SU-DHL-6 (cell line): ENCODE measurements around the gene PARP1.

ENCODE experiments used
- H2AFZ ChIP-seq: fragments of 200-600 bp; sonication (generic); 2 replicates; pipeline ENCODE4 v1.6.1; 2014; ENCODE audit warnings: low read depth, mild to moderate bottlenecking, moderate library complexity, mixed read lengths, antibody characterized with exemption, low read length; ENCODE audit not compliant: severe bottlenecking
- H3F3A ChIP-seq: fragments of 200-600 bp; shearing (Covaris generic); 2 replicates; pipeline ENCODE4 v1.6.0; 2016; ENCODE audit warnings: antibody characterized with exemption, mild to moderate bottlenecking; ENCODE audit not compliant: insufficient read depth
- H3K27ac ChIP-seq: fragments of 200-600 bp; sonication (generic); 2 replicates; pipeline ENCODE4 v1.5.1; 2016; ENCODE audit warnings: low read depth, mild to moderate bottlenecking, low read length, moderate library complexity, mixed read lengths
- H3K27me3 ChIP-seq: fragments of 200-600 bp; sonication (generic), shearing (Covaris generic); 2 replicates; pipeline ENCODE4 v1.6.0; 2014; ENCODE audit warnings: mild to moderate bottlenecking, low read length
- H3K36me3 ChIP-seq: fragments of 200-600 bp; sonication (generic); 2 replicates; pipeline ENCODE4 v1.6.1; 2014; ENCODE audit warnings: mild to moderate bottlenecking, low read length, mixed read lengths
- H3K4me2 ChIP-seq: fragments of 300-600, 200-600 bp; shearing (Covaris generic), sonication (generic); 2 replicates; pipeline ENCODE4 v1.6.0; 2014; ENCODE audit warnings: low read length, low read depth, mild to moderate bottlenecking; ENCODE audit not compliant: poor library complexity, severe bottlenecking
- H3K4me3 ChIP-seq: fragments of 200-600 bp; sonication (generic); 2 replicates; pipeline ENCODE4 v1.5.1; 2014; ENCODE audit warnings: antibody characterized with exemption, low read length, mild to moderate bottlenecking, mixed read lengths; ENCODE audit not compliant: insufficient read depth, poor library complexity, severe bottlenecking
- H3K79me2 ChIP-seq: fragments of 200-600 bp; sonication (generic); 2 replicates; pipeline ENCODE4 v1.6.1; 2014; ENCODE audit warnings: mild to moderate bottlenecking, low read length, moderate library complexity; ENCODE audit not compliant: insufficient read depth
- H3K9ac ChIP-seq: fragments of 200-600 bp; sonication (generic); 2 replicates; pipeline ENCODE4 v1.7.0; 2014; ENCODE audit warnings: mild to moderate bottlenecking, low read length
- H3K9me2 ChIP-seq: fragments of 200-600 bp; sonication (generic); replicated peaks from 2 replicates; pipeline ENCODE4 v1.6.1; 2014; ENCODE audit warnings: low read length; ENCODE audit not compliant: insufficient read depth
- H3K9me3 ChIP-seq: fragments of 200-600 bp; sonication (generic); 2 replicates; pipeline ENCODE4 v1.6.1; 2014; ENCODE audit warnings: low read length, mixed read lengths; ENCODE audit not compliant: insufficient read depth
- H4K20me1 ChIP-seq: fragments of 200-600 bp; sonication (generic); 2 replicates; pipeline ENCODE4 v1.6.1; 2014; ENCODE audit warnings: low read depth, mild to moderate bottlenecking, antibody characterized with exemption, low read length, moderate library complexity, mixed read lengths
- CTCF ChIP-seq: fragments of 200-600 bp; sonication (generic); IDR thresholded peaks from one replicate; pipeline ENCODE4 v1.5.1; 2017; ENCODE audit warnings: antibody characterized with exemption, mild to moderate bottlenecking, low read length, moderate library complexity; ENCODE audit not compliant: insufficient read depth, poor library complexity, severe bottlenecking
- EZH2phosphoT487 ChIP-seq: fragments of 200-600 bp; sonication (generic), shearing (Covaris generic); conservative IDR thresholded peaks from 2 replicates; pipeline ENCODE4 v1.6.1; 2018; ENCODE audit warnings: mild to moderate bottlenecking, antibody characterized with exemption, low read length, moderate library complexity, mixed read lengths

The PARP1 gene

DNA sequence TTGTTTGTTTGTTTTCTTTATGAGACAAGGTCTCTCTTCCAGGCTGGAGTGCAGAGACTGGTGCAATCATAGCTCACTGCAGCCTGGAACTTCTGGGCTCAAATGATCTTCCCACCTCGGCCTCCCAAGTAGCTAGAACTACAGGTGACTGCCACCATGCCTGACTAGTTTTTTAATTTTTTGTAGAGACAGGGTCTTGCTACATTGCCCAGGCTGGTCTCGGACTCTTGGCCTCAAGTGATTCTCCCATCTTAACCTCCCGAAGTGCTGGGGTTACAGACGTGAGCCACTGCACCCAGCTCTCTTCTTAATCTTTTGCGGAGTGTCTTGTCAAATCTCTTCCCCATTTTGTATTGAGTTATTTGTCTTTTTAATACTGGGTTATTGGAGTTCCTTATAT is 32.6 kb upstream of the PARP1 start:
- H4K20me1 ChIP-seq = no peaks in the 10 kb centered on the region
- no peak overlapping the region for H3K27ac ChIP-seq
- H3K4me3 ChIP-seq = no peak overlapping the region
- H3K36me3 ChIP-seq = no peaks in the 10 kb centered on the region
- H3K9ac ChIP-seq = no peak overlapping the region
- H3K9me3 ChIP-seq = no peaks in the 10 kb centered on the region
- no peaks in the 10 kb centered on the region for H3K9me2 ChIP-seq
- H3K27me3 ChIP-seq = no peaks in the 10 kb centered on the region
- TF ChIP-seq CTCF = no peak
- peaks cover 6% of the 10 kb centered on the region for H3F3A ChIP-seq
- H3K79me2 ChIP-seq = no peaks in the 10 kb centered on the region
- no peak overlapping the region for H2AFZ ChIP-seq
- no peak overlapping the region for H3K4me2 ChIP-seq

- Histone ChIP-seq H2AFZ (no peak overlapping the region), H3K4me3 (no peak overlapping the region), H3K4me2 (no peak overlapping the region), H3K79me2 (no peaks in the 10 kb centered on the region), H3K27ac (no peak overlapping the region), H3F3A (no peaks in the 10 kb centered on the region), H3K36me3 (no peaks in the 10 kb centered on the region), H3K9me2 (no peaks in the 10 kb centered on the region), H3K9me3 (no peaks in the 10 kb centered on the region), H3K9ac (no peak overlapping the region), H4K20me1 (no peaks in the 10 kb centered on the region), H3K27me3 (no peaks in the 10 kb centered on the region)
- TF ChIP-seq EZH2phosphoT487 = no peak
- no peak for TF ChIP-seq CTCF
These were observed 30.1 kb upstream of the PARP1 start for GRCh38 chr1:226438007-226438406.

- TF ChIP-seq CTCF (no peak), EZH2phosphoT487 (no peak)
- 0 out of 2 replicates have a peak overlapping the region, but pooled peaks have one; percentile 23 for H3K27ac ChIP-seq
- H3K36me3 ChIP-seq = no peaks in the 10 kb centered on the region
- H2AFZ ChIP-seq = no peak overlapping the region
- H3K27me3 ChIP-seq = no peaks in the 10 kb centered on the region
- H3K9me3 ChIP-seq = no peaks in the 10 kb centered on the region
- no peaks in the 10 kb centered on the region for H3F3A ChIP-seq
- peak overlapping the region; percentile 55 for H3K4me2 ChIP-seq
- no peaks in the 10 kb centered on the region for H3K79me2 ChIP-seq
- H3K9me2 ChIP-seq = no peaks in the 10 kb centered on the region
- no peak overlapping the region for H3K9ac ChIP-seq
- H4K20me1 ChIP-seq = no peaks in the 10 kb centered on the region
- peak overlapping the region; percentile 10 for H3K4me3 ChIP-seq
These were observed 29.1 kb upstream of the PARP1 start for GRCh38 chr1:226436855-226437491.
